ENCODE data around the gene GCC2. TPM values are rescaled to one million over a fixed set of nuclear protein-coding genes. Genes with fewer than 3 reads are reported as not detected.

Gene GCC2
- total RNA-seq, 1 donor from 2014 or later = 30.0 TPM

DNA sequence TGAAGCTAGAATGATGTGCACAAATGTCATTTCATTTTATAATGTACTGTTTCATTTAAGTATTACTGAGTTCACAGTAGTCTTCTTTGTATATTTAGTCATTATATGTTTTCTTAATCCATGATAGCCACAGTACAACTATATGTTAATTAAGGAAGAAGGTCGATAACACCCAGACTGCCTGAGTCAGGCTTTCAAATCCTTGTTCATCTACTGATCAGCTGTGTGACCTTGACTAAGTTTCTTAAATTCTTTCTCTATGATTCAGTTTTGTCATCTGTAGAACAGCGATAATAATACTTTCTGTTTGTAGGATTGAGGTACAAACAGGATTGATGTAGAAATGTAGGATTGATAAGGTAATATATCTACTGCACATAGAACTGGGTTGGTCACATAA lies 5.4 kb downstream of the GCC2 start:
- no peak overlapping the region for H3K27ac ChIP-seq
- peaks cover 0 to 49% of the 10 kb centered on the region in 2 donors for H3K36me3 ChIP-seq
- no peak overlapping the region for H3K4me3 ChIP-seq
- intact Hi-C loops (cut with DNase I) = no loop called here
- H3K4me1 ChIP-seq = peaks cover 13% of the 10 kb centered on the region
- no peaks in the 10 kb centered on the region for H3K27me3 ChIP-seq
- DNase-seq (ENCODE audit: extremely low spot score in 2 of 2) = no peak
- TF ChIP-seq, protein P1, sequence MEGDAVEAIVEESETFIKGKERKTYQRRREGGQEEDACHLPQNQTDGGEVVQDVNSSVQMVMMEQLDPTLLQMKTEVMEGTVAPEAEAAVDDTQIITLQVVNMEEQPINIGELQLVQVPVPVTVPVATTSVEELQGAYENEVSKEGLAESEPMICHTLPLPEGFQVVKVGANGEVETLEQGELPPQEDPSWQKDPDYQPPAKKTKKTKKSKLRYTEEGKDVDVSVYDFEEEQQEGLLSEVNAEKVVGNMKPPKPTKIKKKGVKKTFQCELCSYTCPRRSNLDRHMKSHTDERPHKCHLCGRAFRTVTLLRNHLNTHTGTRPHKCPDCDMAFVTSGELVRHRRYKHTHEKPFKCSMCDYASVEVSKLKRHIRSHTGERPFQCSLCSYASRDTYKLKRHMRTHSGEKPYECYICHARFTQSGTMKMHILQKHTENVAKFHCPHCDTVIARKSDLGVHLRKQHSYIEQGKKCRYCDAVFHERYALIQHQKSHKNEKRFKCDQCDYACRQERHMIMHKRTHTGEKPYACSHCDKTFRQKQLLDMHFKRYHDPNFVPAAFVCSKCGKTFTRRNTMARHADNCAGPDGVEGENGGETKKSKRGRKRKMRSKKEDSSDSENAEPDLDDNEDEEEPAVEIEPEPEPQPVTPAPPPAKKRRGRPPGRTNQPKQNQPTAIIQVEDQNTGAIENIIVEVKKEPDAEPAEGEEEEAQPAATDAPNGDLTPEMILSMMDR (IDR thresholded peaks at IDR 0.05) = no peak
- TF ChIP-seq POLR2A (IDR thresholded peaks at IDR 0.05) (no peak), POLR2AphosphoS5 (IDR thresholded peaks at IDR 0.05; ENCODE audit: insufficient read depth in 1 of 2, low read depth in 1 of 2) (no peak)
- H3K9me3 ChIP-seq = peaks cover 9% of the 10 kb centered on the region

DNA sequence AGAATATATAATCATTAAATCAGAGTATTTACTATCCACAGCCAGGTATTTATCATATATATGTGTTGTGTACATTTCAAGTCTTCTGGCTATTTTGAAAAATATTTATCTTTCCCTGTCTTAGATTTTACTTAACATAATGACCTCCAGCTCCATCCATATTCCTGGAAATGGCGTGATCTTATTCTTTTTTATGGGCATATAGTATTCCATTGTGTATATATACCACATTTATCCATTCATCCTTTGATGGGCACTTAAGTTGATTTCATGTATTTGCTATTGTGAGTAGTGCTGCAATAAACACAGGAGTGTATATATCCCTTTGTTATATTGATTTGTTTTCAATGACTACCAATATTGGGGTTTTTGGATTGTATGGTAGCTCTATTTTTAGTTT lies 6.6 kb downstream of the GCC2 start:
- H3K9me3 ChIP-seq = peaks cover 9% of the 10 kb centered on the region
- intact Hi-C loops (cut with DNase I) = no loop called here
- TF ChIP-seq, protein P1 (IDR thresholded peaks at IDR 0.05) = no peak
- TF ChIP-seq POLR2AphosphoS5 (IDR thresholded peaks at IDR 0.05; ENCODE audit: insufficient read depth in 1 of 2, low read depth in 1 of 2) (no peak), POLR2A (IDR thresholded peaks at IDR 0.05) (no peak)
- peaks cover 2% of the 10 kb centered on the region for H3K4me1 ChIP-seq
- DNase-seq (ENCODE audit: extremely low spot score in 2 of 2) = no peak
- peaks cover 0 to 49% of the 10 kb centered on the region in 2 donors for H3K36me3 ChIP-seq
- no peak overlapping the region for H3K4me3 ChIP-seq
- H3K27me3 ChIP-seq = no peaks in the 10 kb centered on the region
- H3K27ac ChIP-seq = no peak overlapping the region

DNA sequence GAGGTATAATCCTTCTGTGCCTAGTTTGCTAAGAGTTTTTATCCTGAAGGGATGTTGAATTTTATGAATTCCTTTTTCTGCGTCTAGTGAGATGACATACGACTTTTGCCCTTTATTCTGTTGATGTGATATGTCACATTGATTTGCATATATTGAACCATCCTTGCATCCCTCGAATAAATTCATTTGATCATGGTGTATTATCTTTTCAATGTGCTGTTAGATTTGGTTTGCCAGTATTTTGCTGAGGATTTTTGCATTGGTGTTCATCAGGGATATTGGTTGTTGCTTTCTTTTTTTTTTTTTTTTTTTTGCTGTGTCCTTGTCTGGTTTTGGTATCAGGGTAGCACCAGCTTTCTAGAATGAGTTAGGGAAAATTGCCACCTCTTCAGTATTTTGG lies 9.1 kb downstream of the GCC2 start:
- Histone ChIP-seq H3K4me3 (no peak overlapping the region), H3K27me3 (no peaks in the 10 kb centered on the region), H3K27ac (no peak overlapping the region), H3K9me3 (peaks cover 9% of the 10 kb centered on the region), H3K4me1 (no peaks in the 10 kb centered on the region), H3K36me3 (peaks cover 0 to 62% of the 10 kb centered on the region in 2 donors)
- TF ChIP-seq, protein P1 (IDR thresholded peaks at IDR 0.05) = no peak
- TF ChIP-seq POLR2A (IDR thresholded peaks at IDR 0.05) (no peak), POLR2AphosphoS5 (IDR thresholded peaks at IDR 0.05; ENCODE audit: insufficient read depth in 1 of 2, low read depth in 1 of 2) (no peak)
- intact Hi-C loops (cut with DNase I) = no loop called here
- DNase-seq (ENCODE audit: extremely low spot score in 2 of 2) = no peak

DNA sequence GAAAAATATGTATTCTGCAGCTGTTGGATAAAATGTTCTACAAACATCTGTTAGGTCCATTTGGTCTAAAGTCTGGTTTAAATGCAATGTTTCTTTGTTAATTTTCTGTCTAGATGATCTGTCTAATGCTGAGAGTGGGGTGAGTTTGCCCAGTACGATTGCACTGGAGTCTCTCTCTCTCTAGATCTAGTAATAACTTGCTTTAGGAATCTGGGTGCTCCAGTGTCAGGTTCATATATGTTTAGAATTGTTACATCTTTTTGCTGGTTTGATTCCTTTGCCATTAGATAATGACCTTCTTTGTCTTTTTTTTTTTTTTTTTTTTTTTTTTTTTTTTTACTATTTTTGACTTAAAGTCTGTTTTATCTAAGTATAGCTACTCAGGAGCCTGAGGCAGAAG lies 10.4 kb downstream of the GCC2 start:
- H3K9me3 ChIP-seq = peaks cover 9% of the 10 kb centered on the region
- no peak for DNase-seq (ENCODE audit: extremely low spot score in 2 of 2)
- H3K27me3 ChIP-seq = no peaks in the 10 kb centered on the region
- no peak overlapping the region for H3K4me3 ChIP-seq
- intact Hi-C loops (cut with DNase I) = no loop called here
- no peak overlapping the region for H3K27ac ChIP-seq
- TF ChIP-seq, protein P1 (IDR thresholded peaks at IDR 0.05) = no peak
- TF ChIP-seq POLR2A (IDR thresholded peaks at IDR 0.05) (no peak), POLR2AphosphoS5 (IDR thresholded peaks at IDR 0.05; ENCODE audit: insufficient read depth in 1 of 2, low read depth in 1 of 2) (no peak)
- peaks cover 0 to 62% of the 10 kb centered on the region in 2 donors for H3K36me3 ChIP-seq
- no peaks in the 10 kb centered on the region for H3K4me1 ChIP-seq

DNA sequence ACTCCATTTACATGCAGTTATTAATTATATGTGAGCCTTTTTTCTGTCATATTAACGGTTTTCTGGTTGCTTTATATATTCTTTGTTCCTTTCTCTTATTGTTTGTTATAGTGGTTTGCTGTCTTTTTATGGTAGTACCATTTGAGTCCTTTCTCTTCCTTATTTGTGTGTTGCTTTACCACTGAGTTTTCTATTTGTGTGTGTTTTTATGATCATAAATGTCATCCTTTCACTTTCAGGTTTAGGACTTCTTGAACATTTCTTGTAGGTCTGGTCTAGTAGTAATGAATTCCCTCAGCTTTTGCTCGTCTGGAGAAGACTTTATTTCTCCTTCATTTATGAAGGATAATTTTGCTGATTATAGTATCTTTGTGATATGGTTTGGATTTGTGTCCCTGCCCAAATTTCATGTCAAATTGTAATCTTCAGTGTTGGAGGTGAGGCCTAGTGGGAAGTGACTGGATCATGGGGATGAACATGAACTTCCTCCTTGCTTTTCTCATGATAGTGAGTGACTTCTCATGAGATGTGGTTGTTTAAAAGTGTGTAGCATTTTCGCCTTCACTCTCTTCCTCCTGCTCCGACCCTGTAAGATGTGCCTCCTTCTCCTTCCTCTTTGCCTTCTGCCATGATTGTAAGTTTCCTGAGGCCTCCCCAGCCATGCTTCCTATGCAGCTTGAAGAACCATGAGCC lies 11.5 kb downstream of the GCC2 start:
- TF ChIP-seq, protein P1 (IDR thresholded peaks at IDR 0.05) = no peak
- no peak for TF ChIP-seq POLR2A (IDR thresholded peaks at IDR 0.05)
- TF ChIP-seq POLR2AphosphoS5 (IDR thresholded peaks at IDR 0.05; ENCODE audit: insufficient read depth in 1 of 2, low read depth in 1 of 2) = no peak
- Histone ChIP-seq H3K27ac (no peak overlapping the region), H3K4me3 (no peak overlapping the region), H3K36me3 (peaks cover 0 to 63% of the 10 kb centered on the region in 2 donors), H3K4me1 (no peaks in the 10 kb centered on the region), H3K27me3 (no peaks in the 10 kb centered on the region), H3K9me3 (peaks cover 9% of the 10 kb centered on the region)
- no peak for DNase-seq (ENCODE audit: extremely low spot score in 2 of 2)
- intact Hi-C loops (cut with DNase I) = no loop called here

All from vagina (tissue), 2 donors.